HepG2 (cell line): ENCODE data around the gene CAVIN3. TPM values are rescaled to one million over a fixed set of nuclear protein-coding genes. Genes with fewer than 3 reads are reported as not detected.

Experiments
- MATR3 ChIP-seq: sonication (generic); formaldehyde crosslinking; IDR thresholded peaks from 2 replicates; pipeline ENCODE4 v1.4.0; 2020; ENCODE audit warnings: missing genetic modification reagents
- NR2C2 ChIP-seq: sonication (generic); formaldehyde crosslinking; IDR thresholded peaks from 2 replicates; pipeline ENCODE4 v1.4.0; 2020; ENCODE audit warnings: missing genetic modification reagents, mild to moderate bottlenecking, moderate library complexity, borderline replicate concordance
- SIN3A ChIP-seq: IDR thresholded peaks from 2 replicates; pipeline ENCODE4 v1.6.1; 2011; ENCODE audit warnings: low read depth, mild to moderate bottlenecking, control low read depth, low read length, borderline replicate concordance
- SPEN ChIP-seq: sonication (generic); formaldehyde crosslinking; IDR thresholded peaks from 2 replicates; pipeline ENCODE4 v1.5.1; 2020; ENCODE audit warnings: low read depth, mild to moderate bottlenecking, missing genetic modification reagents
- TOE1 ChIP-seq: sonication (generic); formaldehyde crosslinking; IDR thresholded peaks from 2 replicates; pipeline ENCODE4 v1.4.0; 2020; ENCODE audit warnings: mild to moderate bottlenecking, missing genetic modification reagents
- ZNF20 ChIP-seq: sonication (generic); formaldehyde crosslinking; IDR thresholded peaks from 2 replicates; pipeline ENCODE4 v1.4.0; 2020; ENCODE audit warnings: mild to moderate bottlenecking, moderate library complexity, missing genetic modification reagents
- ZNF841 ChIP-seq: sonication (generic); formaldehyde crosslinking; IDR thresholded peaks from 2 replicates; pipeline ENCODE4 v1.8.1; 2023; ENCODE audit warnings: missing genetic modification reagents, borderline replicate concordance
- polyA plus RNA-seq, 8 experiments: library from polyadenylated mRNA; depleted of rRNA in 3 of 8; stranded (reverse) in 7 of 8; unstranded in 1 of 8; fragments of >200 nt; fragmentation: Illumina TruSeq in 4 of 8; extraction: Trizol in 4 of 8; gene quantifications; 2 replicates each; pipeline versions ENCODE4 v1.2.1 to v1.2.3, GENCODE V29; 2011 to 2016; ENCODE audit warnings: low read depth in 4 of 8, missing spikeins in 1 of 8, mixed read lengths in 1 of 8; ENCODE audit not compliant: insufficient read depth in 1 of 8
- total RNA-seq, 5 experiments: library from RNA; depleted of rRNA; stranded (reverse); fragments of >200 nt; fragmentation: Illumina TruSeq; extraction: Trizol; gene quantifications; 2 replicates each; pipeline ENCODE4 v1.2.3, GENCODE V29; 2016; ENCODE audit warnings: low read depth in 1 of 5
- TF ChIP-seq, protein P1 (sequence below): sonication (generic); formaldehyde crosslinking; IDR thresholded peaks from 2 replicates; pipeline ENCODE4 v1.4.0; 2020; ENCODE audit warnings: mild to moderate bottlenecking, missing genetic modification reagents, borderline replicate concordance
- TF ChIP-seq, protein P2 (sequence below): sonication (generic); formaldehyde crosslinking; IDR thresholded peaks from 2 replicates; pipeline ENCODE4 v1.4.0; 2020; ENCODE audit warnings: missing genetic modification reagents
- TF ChIP-seq, protein P3 (sequence below): sonication (generic); formaldehyde crosslinking; IDR thresholded peaks from 2 replicates; pipeline ENCODE4 v1.4.0; 2020; ENCODE audit warnings: missing genetic modification reagents, mild to moderate bottlenecking, borderline replicate concordance
- TF ChIP-seq, protein P4 (sequence below): sonication (generic); formaldehyde crosslinking; IDR thresholded peaks from 2 replicates; pipeline ENCODE4 v1.5.1; 2020; ENCODE audit warnings: missing genetic modification reagents, mild to moderate bottlenecking, borderline replicate concordance
- TF ChIP-seq, protein P5 (sequence below): sonication (generic); formaldehyde crosslinking; IDR thresholded peaks from 2 replicates; pipeline ENCODE4 v1.4.0; 2020; ENCODE audit warnings: mild to moderate bottlenecking, missing genetic modification reagents, borderline replicate concordance

CAVIN3 gene
- total and polyA plus RNA-seq, 2 of the 13 experiments (the other 11 are each of a cell fraction or from before 2014, with no cell fraction given), result not detected

DNA sequence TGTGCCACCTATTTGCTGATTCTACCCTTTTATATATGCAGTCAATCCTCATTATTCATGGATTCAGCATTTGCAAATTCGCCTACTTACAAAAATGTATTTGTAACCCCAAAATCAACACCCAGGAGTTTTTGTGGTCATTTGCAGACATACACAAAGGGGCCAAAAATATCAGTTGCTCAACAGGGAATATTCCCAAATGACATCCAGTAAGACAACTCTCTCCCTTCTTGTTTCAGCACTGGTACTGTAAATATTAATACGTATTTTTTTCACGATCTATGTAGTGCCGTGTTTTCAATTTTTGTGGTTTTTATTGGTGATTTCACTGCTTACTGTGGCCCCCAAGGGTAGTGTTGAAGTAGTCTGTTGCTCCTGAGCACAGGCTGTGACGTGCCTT, 11.8 kb upstream of the CAVIN3 start (continued):
- TF ChIP-seq, protein P1, sequence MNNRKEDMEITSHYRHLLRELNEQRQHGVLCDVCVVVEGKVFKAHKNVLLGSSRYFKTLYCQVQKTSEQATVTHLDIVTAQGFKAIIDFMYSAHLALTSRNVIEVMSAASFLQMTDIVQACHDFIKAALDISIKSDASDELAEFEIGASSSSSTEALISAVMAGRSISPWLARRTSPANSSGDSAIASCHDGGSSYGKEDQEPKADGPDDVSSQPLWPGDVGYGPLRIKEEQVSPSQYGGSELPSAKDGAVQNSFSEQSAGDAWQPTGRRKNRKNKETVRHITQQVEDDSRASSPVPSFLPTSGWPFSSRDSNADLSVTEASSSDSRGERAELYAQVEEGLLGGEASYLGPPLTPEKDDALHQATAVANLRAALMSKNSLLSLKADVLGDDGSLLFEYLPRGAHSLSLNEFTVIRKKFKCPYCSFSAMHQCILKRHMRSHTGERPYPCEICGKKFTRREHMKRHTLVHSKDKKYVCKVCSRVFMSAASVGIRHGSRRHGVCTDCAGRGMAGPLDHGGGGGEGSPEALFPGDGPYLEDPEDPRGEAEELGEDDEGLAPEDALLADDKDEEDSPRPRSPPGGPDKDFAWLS (CRISPR knock-in tag), result no peak
- TF ChIP-seq TOE1 (no peak), ZNF841 (CRISPR knock-in tag) (no peak), SPEN (CRISPR knock-in tag) (no peak), NR2C2 (no peak), ZNF20 (CRISPR knock-in tag) (no peak), SIN3A (no peak), MATR3 (no peak)
- TF ChIP-seq, protein P2, sequence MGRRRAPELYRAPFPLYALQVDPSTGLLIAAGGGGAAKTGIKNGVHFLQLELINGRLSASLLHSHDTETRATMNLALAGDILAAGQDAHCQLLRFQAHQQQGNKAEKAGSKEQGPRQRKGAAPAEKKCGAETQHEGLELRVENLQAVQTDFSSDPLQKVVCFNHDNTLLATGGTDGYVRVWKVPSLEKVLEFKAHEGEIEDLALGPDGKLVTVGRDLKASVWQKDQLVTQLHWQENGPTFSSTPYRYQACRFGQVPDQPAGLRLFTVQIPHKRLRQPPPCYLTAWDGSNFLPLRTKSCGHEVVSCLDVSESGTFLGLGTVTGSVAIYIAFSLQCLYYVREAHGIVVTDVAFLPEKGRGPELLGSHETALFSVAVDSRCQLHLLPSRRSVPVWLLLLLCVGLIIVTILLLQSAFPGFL (CRISPR knock-in tag), result no peak
- TF ChIP-seq, protein P3, sequence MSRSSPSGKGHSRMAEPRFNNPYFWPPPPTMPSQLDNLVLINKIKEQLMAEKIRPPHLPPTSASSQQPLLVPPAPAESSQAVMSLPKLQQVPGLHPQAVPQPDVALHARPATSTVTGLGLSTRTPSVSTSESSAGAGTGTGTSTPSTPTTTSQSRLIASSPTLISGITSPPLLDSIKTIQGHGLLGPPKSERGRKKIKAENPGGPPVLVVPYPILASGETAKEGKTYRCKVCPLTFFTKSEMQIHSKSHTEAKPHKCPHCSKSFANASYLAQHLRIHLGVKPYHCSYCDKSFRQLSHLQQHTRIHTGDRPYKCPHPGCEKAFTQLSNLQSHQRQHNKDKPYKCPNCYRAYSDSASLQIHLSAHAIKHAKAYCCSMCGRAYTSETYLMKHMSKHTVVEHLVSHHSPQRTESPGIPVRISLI (CRISPR knock-in tag), result no peak
- TF ChIP-seq, protein P4, sequence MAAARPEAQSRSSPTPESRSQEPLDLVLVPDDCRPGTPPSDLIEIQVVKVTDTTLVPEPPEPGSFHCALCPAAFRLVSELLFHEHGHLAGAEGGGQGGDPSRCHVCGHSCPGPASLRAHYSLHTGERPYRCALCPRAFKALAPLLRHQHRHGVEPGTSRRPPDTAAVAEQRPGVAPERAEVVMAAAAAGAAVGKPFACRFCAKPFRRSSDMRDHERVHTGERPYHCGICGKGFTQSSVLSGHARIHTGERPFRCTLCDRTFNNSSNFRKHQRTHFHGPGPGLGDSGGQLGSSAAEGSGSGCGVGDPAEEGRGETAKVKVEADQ, result no peak
- TF ChIP-seq, protein P5, sequence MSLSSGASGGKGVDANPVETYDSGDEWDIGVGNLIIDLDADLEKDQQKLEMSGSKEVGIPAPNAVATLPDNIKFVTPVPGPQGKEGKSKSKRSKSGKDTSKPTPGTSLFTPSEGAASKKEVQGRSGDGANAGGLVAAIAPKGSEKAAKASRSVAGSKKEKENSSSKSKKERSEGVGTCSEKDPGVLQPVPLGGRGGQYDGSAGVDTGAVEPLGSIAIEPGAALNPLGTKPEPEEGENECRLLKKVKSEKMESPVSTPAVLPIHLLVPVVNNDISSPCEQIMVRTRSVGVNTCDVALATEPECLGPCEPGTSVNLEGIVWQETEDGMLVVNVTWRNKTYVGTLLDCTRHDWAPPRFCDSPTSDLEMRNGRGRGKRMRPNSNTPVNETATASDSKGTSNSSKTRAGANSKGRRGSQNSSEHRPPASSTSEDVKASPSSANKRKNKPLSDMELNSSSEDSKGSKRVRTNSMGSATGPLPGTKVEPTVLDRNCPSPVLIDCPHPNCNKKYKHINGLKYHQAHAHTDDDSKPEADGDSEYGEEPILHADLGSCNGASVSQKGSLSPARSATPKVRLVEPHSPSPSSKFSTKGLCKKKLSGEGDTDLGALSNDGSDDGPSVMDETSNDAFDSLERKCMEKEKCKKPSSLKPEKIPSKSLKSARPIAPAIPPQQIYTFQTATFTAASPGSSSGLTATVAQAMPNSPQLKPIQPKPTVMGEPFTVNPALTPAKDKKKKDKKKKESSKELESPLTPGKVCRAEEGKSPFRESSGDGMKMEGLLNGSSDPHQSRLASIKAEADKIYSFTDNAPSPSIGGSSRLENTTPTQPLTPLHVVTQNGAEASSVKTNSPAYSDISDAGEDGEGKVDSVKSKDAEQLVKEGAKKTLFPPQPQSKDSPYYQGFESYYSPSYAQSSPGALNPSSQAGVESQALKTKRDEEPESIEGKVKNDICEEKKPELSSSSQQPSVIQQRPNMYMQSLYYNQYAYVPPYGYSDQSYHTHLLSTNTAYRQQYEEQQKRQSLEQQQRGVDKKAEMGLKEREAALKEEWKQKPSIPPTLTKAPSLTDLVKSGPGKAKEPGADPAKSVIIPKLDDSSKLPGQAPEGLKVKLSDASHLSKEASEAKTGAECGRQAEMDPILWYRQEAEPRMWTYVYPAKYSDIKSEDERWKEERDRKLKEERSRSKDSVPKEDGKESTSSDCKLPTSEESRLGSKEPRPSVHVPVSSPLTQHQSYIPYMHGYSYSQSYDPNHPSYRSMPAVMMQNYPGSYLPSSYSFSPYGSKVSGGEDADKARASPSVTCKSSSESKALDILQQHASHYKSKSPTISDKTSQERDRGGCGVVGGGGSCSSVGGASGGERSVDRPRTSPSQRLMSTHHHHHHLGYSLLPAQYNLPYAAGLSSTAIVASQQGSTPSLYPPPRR, result no peak
- TF ChIP-seq, all 625 proteins: peak for 0
